Stimulated activated CD4-positive, alpha-beta T cell treated with anti-CD3 and anti-CD28 coated beads, Interleukin-1b, Interleukin-23, amount 100 ng/mL, for 1 hour (primary cell): Measurements from ENCODE around the gene DDX20.

Experiments used
- DNase-seq, 2 donors: peaks; one replicate each; pipeline ENCODE4 v3.0.0-alpha.2; 2020; ENCODE audit warnings: low read depth in 2 of 2

DDX20 gene

GRCh38 chr1:111747947-111748346 lies 7.8 kb upstream of the DDX20 start:
- DNase-seq = no peak

GRCh38 chr1:111749628-111750027 lies 6.1 kb upstream of the DDX20 start:
- no peak for DNase-seq

GRCh38 chr1:111750856-111751255 lies 4.8 kb upstream of the DDX20 start:
- no peak for DNase-seq

- DNase-seq = no peak
These were observed 3.7 kb upstream of the DDX20 start for GRCh38 chr1:111751906-111752575.

- DNase-seq = no peak
These were observed 744 bp upstream of the DDX20 start for GRCh38 chr1:111754984-111755330.

GRCh38 chr1:111756124-111756513 lies 418 bp downstream of the DDX20 start:
- DNase-seq = no peak

- no peak for DNase-seq
These were observed 2.7 kb downstream of the DDX20 start for GRCh38 chr1:111758373-111758772.

GRCh38 chr1:111761717-111762116 lies 6.0 kb downstream of the DDX20 start:
- DNase-seq = no peak

- DNase-seq = no peak
These were observed 6.6 kb downstream of the DDX20 start for GRCh38 chr1:111762332-111762731.

GRCh38 chr1:111768023-111768422 lies 12.3 kb downstream of the DDX20 start:
- no peak for DNase-seq

- DNase-seq = no peak
These were observed 12.9 kb downstream of the DDX20 start for GRCh38 chr1:111768625-111769024.

GRCh38 chr1:111769517-111770146 lies 13.9 kb downstream of the DDX20 start:
- peak in 1 of 2 donors; percentile 21 for DNase-seq

- DNase-seq = no peak
These were observed 15.2 kb downstream of the DDX20 start for GRCh38 chr1:111770916-111771315.

- DNase-seq = no peak
These were observed 20.3 kb downstream of the DDX20 start for GRCh38 chr1:111775966-111776365.

GRCh38 chr1:111776391-111776790 lies 20.7 kb downstream of the DDX20 start:
- no peak for DNase-seq

GRCh38 chr1:111776861-111777260 lies 21.2 kb downstream of the DDX20 start:
- DNase-seq = no peak

- no peak for DNase-seq
These were observed 21.6 kb downstream of the DDX20 start for GRCh38 chr1:111777301-111777700.

- DNase-seq = no peak
These were observed 22.4 kb downstream of the DDX20 start for GRCh38 chr1:111778066-111778465.

- DNase-seq = no peak
These were observed 22.9 kb downstream of the DDX20 start for GRCh38 chr1:111778541-111779051.

GRCh38 chr1:111779546-111779945 lies 23.8 kb downstream of the DDX20 start:
- DNase-seq = no peak

GRCh38 chr1:111784273-111784901 lies 28.7 kb downstream of the DDX20 start:
- DNase-seq = no peak

GRCh38 chr1:111786669-111787207 lies 31.0 kb downstream of the DDX20 start:
- DNase-seq = no peak

- no peak for DNase-seq
These were observed 33.4 kb downstream of the DDX20 start for GRCh38 chr1:111789142-111789541.
